Measurements from ENCODE around the gene SOCS6.
"Not testable (repeated sequence)": the region's sequence is repeated elsewhere in the genome, so short reads cannot be mapped to it uniquely, and the experiment has no call there.

Gene SOCS6

GRCh38 chr18:70324897-70325296 is 36.1 kb downstream of the SOCS6 start:
- DNase-seq, result no peak

- DNase-seq, result no peak
Observed at GRCh38 chr18:70326255-70326654, 37.4 kb downstream of the SOCS6 start.

GRCh38 chr18:70328169-70328568 is 39.3 kb downstream of the SOCS6 start:
- no peak for DNase-seq

- DNase-seq, result no peak
Observed at GRCh38 chr18:70329071-70329470, 40.2 kb downstream of the SOCS6 start.

- DNase-seq, result no peak
Observed at GRCh38 chr18:70330887-70331286, 42.0 kb downstream of the SOCS6 start.

- no peak for DNase-seq
Observed at GRCh38 chr18:70331456-70332097, 42.7 kb downstream of the SOCS6 start.

- no peak for DNase-seq
Observed at GRCh38 chr18:70332694-70333093, 43.8 kb downstream of the SOCS6 start.

- DNase-seq, result no peak
Observed at GRCh38 chr18:70333316-70333715, 44.5 kb downstream of the SOCS6 start.

GRCh38 chr18:70333757-70334156 is 44.9 kb downstream of the SOCS6 start:
- no peak for DNase-seq

- DNase-seq, result no peak
Observed at GRCh38 chr18:70334264-70334663, 45.4 kb downstream of the SOCS6 start.

GRCh38 chr18:70334728-70335329 is 46.0 kb downstream of the SOCS6 start:
- no peak for DNase-seq

- no peak for DNase-seq
Observed at GRCh38 chr18:70335892-70336726, 47.3 kb downstream of the SOCS6 start.

- peak; percentile 23 for DNase-seq
Observed at GRCh38 chr18:70337139-70337972, 48.5 kb downstream of the SOCS6 start.

GRCh38 chr18:70338890-70339289 is 50.0 kb downstream of the SOCS6 start:
- no peak for DNase-seq

GRCh38 chr18:70339915-70340314 is 51.1 kb downstream of the SOCS6 start:
- DNase-seq, result no peak

GRCh38 chr18:70348481-70348880 is 59.6 kb downstream of the SOCS6 start:
- not testable (repeated sequence) for DNase-seq

GRCh38 chr18:70349316-70349715 is 60.5 kb downstream of the SOCS6 start:
- DNase-seq, result no peak

- DNase-seq, result no peak
Observed at GRCh38 chr18:70354080-70354479, 65.2 kb downstream of the SOCS6 start.

- DNase-seq, result no peak
Observed at GRCh38 chr18:70354771-70355170, 65.9 kb downstream of the SOCS6 start.

GRCh38 chr18:70355620-70356385 is 67.0 kb downstream of the SOCS6 start:
- DNase-seq, result no peak

GRCh38 chr18:70358105-70358406 is 69.2 kb downstream of the SOCS6 start:
- DNase-seq, result peak; percentile 41

- DNase-seq, result no peak
Observed at GRCh38 chr18:70359071-70359470, 70.2 kb downstream of the SOCS6 start.

GRCh38 chr18:70362258-70362657 is 73.4 kb downstream of the SOCS6 start:
- no peak for DNase-seq
